Sigmoid colon (tissue), 7 donors: ENCODE measurements around the gene GPR75. TPM values are rescaled to one million over a fixed set of nuclear protein-coding genes. Genes with fewer than 3 reads are reported as not detected.

Source experiments
- DNase-seq: peaks from one replicate; pipeline ENCODE4 v3.0.0-alpha.2; 2019
- H3K27ac ChIP-seq, 4 donors: fragments of 200-600 bp; sonication (generic); one replicate each; pipeline ENCODE4 v1.5.1; 2016 to 2019; ENCODE audit warnings: mild to moderate bottlenecking in 1 of 4
- H3K27me3 ChIP-seq, 3 donors: fragments of 200-600 bp; sonication (generic); one replicate each; pipeline ENCODE4 v1.5.1; 2019; ENCODE audit warnings: mild to moderate bottlenecking in 1 of 3
- H3K36me3 ChIP-seq, 4 donors: fragments of 200-600 bp; sonication (generic); one replicate each; pipeline ENCODE4 v1.5.1; 2016 to 2019
- H3K4me1 ChIP-seq, 4 donors: fragments of 200-600 bp; sonication (generic); one replicate each; pipeline ENCODE4 v1.5.1; 2017 to 2019
- H3K4me3 ChIP-seq, 4 donors: fragments of 200-600 bp; sonication (generic); one replicate each; pipeline ENCODE4 v1.5.1; 2017 to 2019; ENCODE audit warnings: mild to moderate bottlenecking in 2 of 4, moderate library complexity in 1 of 4
- H3K9me3 ChIP-seq, 4 donors: fragments of 200-600 bp in 3 of 4; sonication (generic) in 3 of 4; one replicate each; pipeline versions ENCODE4 v1.5.1 to v1.6.1; 2013 to 2019
- EP300 ChIP-seq, 4 donors: sonication (generic); formaldehyde crosslinking; IDR thresholded peaks; one replicate each; pipeline ENCODE4 v1.6.1; 2017; ENCODE audit warnings: antibody characterized with exemption in 4 of 4
- POLR2A ChIP-seq, 2 donors: fragments of 450-650 bp; IDR thresholded peaks; one replicate each; pipeline ENCODE4 v1.6.1; 2016; ENCODE audit warnings: antibody characterized with exemption in 2 of 2, mild to moderate bottlenecking in 2 of 2, moderate library complexity in 2 of 2
- POLR2AphosphoS5 ChIP-seq, 4 donors: sonication (generic); formaldehyde crosslinking; IDR thresholded peaks; one replicate each; pipeline ENCODE4 v1.6.1; 2017; ENCODE audit warnings: antibody characterized with exemption in 4 of 4
- WGBS, 2 donors: extraction: QIAGEN DNeasy Blood & Tissue Kit; methylation state at CpG; one replicate each; pipeline ENCODE4 v1.1.7; 2013; 5-methylcytosine and 5-hydroxymethylcytosine counted together
- intact Hi-C: fragments of 100-400 bp; cut with DNase I; formaldehyde crosslinking; loops from one replicate; pipeline ENCODE4 v1.15.1; 2023
- polyA plus RNA-seq, 3 donors: library from polyadenylated mRNA; stranded (reverse); fragments of 200-250 nt; gene quantifications; one replicate each; pipeline ENCODE4 v1.2.3, GENCODE V29; 2013
- small RNA-seq, 3 donors: library from RNA; depleted of rRNA; stranded (forward); fragments of <200 nt; gene quantifications; one replicate each; pipeline ENCODE3, GENCODE V24; 2016
- total RNA-seq, 4 donors: library from RNA; depleted of rRNA; stranded (reverse); fragments of >200 nt; gene quantifications; one replicate each; pipeline ENCODE4 v1.1.0, GENCODE V29; 2016
- TF ChIP-seq, protein P1 (sequence below), 4 experiments: fragments of 450-650 bp in 3 of 4; fragments of 200-600 bp in 1 of 4; IDR thresholded peaks; one replicate each; pipeline ENCODE4 v1.5.1; 2016 to 2019; ENCODE audit warnings: antibody characterized with exemption in 4 of 4, mild to moderate bottlenecking in 3 of 4, moderate library complexity in 2 of 4
- donor health status: healthy with polysubstance abuse.
- donor health status: Bipolar disorder and iron deficiency.
- donor health status: healthy.

Gene GPR75
- total and polyA plus RNA-seq, 7 donors = 1.3 to 6.4 (median 2.2) TPM; not detected in 2

- Histone ChIP-seq H3K9me3 (no peaks in the 10 kb centered on the region), H3K4me1 (no peaks in the 10 kb centered on the region), H3K4me3 (no peak overlapping the region), H3K36me3 (peaks cover 0 to 52% (median 13%) of the 10 kb centered on the region in 4 donors), H3K27me3 (no peaks in the 10 kb centered on the region), H3K27ac (no peak overlapping the region)
- intact Hi-C loops = no loop called here
- WGBS, 2 donors = 33 to 74% methylated on average over 4 of the region's 4 CpGs
- DNase-seq = no peak
- TF ChIP-seq POLR2A (IDR thresholded peaks at IDR 0.05) = no peak
Observed at GRCh38 chr2:53819634-53820033, 40.1 kb downstream of the GPR75 start.

DNA sequence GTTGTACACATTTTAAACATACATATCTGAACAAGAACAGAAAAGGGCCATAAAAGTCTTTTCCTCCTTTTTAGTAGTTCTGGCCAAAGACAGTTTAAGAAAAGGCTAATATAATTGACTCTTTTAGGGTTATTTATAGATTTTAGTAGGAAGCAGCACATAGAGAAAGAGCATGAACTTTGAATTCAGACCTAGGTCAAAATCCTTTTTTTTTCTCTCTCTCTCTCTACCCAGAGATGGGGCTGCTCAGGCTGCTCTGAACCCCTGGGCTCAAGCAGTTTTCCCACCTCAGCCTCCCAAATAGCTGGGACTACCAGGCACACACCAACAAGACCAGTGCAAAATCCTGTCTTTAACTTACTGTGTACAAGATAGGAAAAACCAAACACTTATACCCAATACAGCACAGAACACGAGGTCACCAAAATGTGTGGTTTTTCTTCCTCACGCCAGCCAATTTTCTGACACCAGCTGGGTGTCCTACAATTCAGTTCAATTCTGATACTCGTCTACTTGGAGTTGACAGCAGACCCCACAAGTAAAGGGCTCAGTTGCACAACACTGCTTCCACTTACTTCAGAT, 40.8 kb downstream of the GPR75 start:
- Histone ChIP-seq H3K4me1 (no peaks in the 10 kb centered on the region), H3K27ac (no peak overlapping the region), H3K4me3 (no peak overlapping the region), H3K36me3 (peaks cover 0 to 59% (median 13%) of the 10 kb centered on the region in 4 donors), H3K9me3 (no peaks in the 10 kb centered on the region), H3K27me3 (no peaks in the 10 kb centered on the region)
- TF ChIP-seq POLR2AphosphoS5 (IDR thresholded peaks at IDR 0.05) (no peak), EP300 (IDR thresholded peaks at IDR 0.05) (no peak), POLR2A (IDR thresholded peaks at IDR 0.05) (no peak)
- TF ChIP-seq, protein P1, sequence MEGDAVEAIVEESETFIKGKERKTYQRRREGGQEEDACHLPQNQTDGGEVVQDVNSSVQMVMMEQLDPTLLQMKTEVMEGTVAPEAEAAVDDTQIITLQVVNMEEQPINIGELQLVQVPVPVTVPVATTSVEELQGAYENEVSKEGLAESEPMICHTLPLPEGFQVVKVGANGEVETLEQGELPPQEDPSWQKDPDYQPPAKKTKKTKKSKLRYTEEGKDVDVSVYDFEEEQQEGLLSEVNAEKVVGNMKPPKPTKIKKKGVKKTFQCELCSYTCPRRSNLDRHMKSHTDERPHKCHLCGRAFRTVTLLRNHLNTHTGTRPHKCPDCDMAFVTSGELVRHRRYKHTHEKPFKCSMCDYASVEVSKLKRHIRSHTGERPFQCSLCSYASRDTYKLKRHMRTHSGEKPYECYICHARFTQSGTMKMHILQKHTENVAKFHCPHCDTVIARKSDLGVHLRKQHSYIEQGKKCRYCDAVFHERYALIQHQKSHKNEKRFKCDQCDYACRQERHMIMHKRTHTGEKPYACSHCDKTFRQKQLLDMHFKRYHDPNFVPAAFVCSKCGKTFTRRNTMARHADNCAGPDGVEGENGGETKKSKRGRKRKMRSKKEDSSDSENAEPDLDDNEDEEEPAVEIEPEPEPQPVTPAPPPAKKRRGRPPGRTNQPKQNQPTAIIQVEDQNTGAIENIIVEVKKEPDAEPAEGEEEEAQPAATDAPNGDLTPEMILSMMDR (IDR thresholded peaks at IDR 0.05) = no peak
- WGBS, 2 donors = 93 to 94% methylated on average over 3 of the region's 3 CpGs
- intact Hi-C loops = no loop called here
- DNase-seq = no peak

- Histone ChIP-seq H3K4me3 (no peak overlapping the region), H3K36me3 (peaks cover 0 to 99% (median 32%) of the 10 kb centered on the region in 4 donors), H3K27ac (no peak overlapping the region), H3K9me3 (no peaks in the 10 kb centered on the region), H3K27me3 (no peaks in the 10 kb centered on the region), H3K4me1 (no peaks in the 10 kb centered on the region)
- intact Hi-C loops = no loop called here
- DNase-seq = no peak
- TF ChIP-seq EP300 (IDR thresholded peaks at IDR 0.05) (no peak), POLR2A (IDR thresholded peaks at IDR 0.05) (no peak), POLR2AphosphoS5 (IDR thresholded peaks at IDR 0.05) (no peak)
- TF ChIP-seq, protein P1 (IDR thresholded peaks at IDR 0.05) = no peak
Observed at GRCh38 chr2:53813151-53813550, 46.6 kb downstream of the GPR75 start.

DNA sequence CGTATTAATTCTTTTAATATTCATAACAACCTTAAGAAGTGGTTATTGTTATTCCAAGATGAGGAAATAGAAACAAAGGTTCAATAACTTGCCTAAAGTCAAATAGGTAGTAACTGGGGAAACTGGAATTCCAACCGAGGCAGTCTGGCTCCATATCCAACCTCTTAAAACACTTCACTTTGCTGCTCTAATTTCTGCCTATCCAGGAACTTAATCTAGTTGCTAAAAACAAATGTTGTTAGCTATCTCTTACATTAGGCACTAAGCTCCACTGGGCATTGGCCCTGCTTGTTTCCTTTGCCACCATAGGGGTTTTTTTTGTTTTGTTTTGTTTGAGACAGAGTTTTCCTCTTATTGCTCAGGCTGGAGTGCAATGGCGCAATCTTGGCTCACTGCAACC, 48.2 kb downstream of the GPR75 start:
- H3K36me3 ChIP-seq = peaks cover 0 to 98% (median 41%) of the 10 kb centered on the region in 4 donors
- H3K4me1 ChIP-seq = no peaks in the 10 kb centered on the region
- no peak overlapping the region for H3K4me3 ChIP-seq
- no peak for DNase-seq
- 97% methylated on average over 3 of the region's 3 CpGs for WGBS, 2 donors
- H3K9me3 ChIP-seq = no peaks in the 10 kb centered on the region
- no peak overlapping the region for H3K27ac ChIP-seq
- intact Hi-C loops = no loop called here
- H3K27me3 ChIP-seq = no peaks in the 10 kb centered on the region
- TF ChIP-seq, protein P1 (IDR thresholded peaks at IDR 0.05) = no peak
- TF ChIP-seq POLR2AphosphoS5 (IDR thresholded peaks at IDR 0.05) (no peak), POLR2A (IDR thresholded peaks at IDR 0.05) (no peak), EP300 (IDR thresholded peaks at IDR 0.05) (no peak)

Small RNA genes lying within 50 kb of the gene (small RNA-seq; reads per million reads assigned to genes)
- gene MIR3682 = 0 reads per million in 3 donors

Other genes starting within 250 kb of the GPR75 start
- 1 to 10 TPM in 3 of 4 donors, under 1 TPM in 1; 0.68 to 3.8 (median 2.4) TPM for gene CHAC2, start 92.2 kb downstream of the GPR75 start, total RNA-seq
- 1 to 10 TPM; 1.8 to 8.1 (median 7.5) TPM for gene CHAC2, start 92.2 kb downstream of the GPR75 start, polyA plus RNA-seq
- gene ASB3, start 73.0 kb downstream of the GPR75 start, total RNA-seq = 10 to 100 TPM; 14.4 to 25.7 (median 18.1) TPM
- 1 to 10 TPM; 2.8 to 6.6 (median 4.2) TPM for gene ASB3, start 73.0 kb downstream of the GPR75 start, polyA plus RNA-seq
- 10 to 100 TPM; 23.5 to 69.2 (median 42.2) TPM for gene ERLEC1, start 72.9 kb downstream of the GPR75 start, total RNA-seq
- gene ERLEC1, start 72.9 kb downstream of the GPR75 start, polyA plus RNA-seq = 10 to 100 TPM; 23.4 to 35.4 (median 34.4) TPM
- 10 to 100 TPM; 47.8 to 79.8 (median 61.6) TPM for gene PSME4, start 111.0 kb upstream of the GPR75 start, total RNA-seq
- 10 to 100 TPM; 15.0 to 29.8 (median 16.0) TPM for gene PSME4, start 111.0 kb upstream of the GPR75 start, polyA plus RNA-seq